Measurements from ENCODE around the gene DOLK. TPM values are rescaled to one million over a fixed set of nuclear protein-coding genes. Genes with fewer than 3 reads are reported as not detected.

Gene DOLK
- total RNA-seq, 4 donors from 2014 or later, result 5.2 to 12.7 (median 10.8) TPM

DNA sequence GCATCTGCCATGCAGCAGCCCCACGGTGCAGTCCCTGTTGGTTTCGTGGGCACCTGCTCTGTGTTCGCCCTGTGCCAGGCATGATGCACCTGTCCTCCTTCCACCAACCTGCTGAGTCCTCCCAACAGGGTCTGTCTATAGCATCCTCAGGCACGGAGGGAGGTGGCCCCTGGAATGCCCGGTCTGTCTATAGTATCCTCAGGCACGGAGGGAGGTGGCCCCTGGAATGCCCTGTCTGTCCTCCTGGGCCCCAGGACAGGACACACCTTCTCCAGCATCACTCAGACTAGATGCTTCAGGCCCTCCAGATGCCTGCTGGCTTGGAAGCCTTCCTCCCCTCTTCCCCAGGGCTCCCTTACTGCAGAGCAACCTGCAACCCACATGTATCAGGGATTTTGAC is 36.5 kb downstream of the DOLK start:
- TF ChIP-seq EP300 (IDR thresholded peaks at IDR 0.05) (no peak), POLR2A (IDR thresholded peaks at IDR 0.05) (no peak), CTCF (IDR thresholded peaks at IDR 0.05) (no peak), POLR2AphosphoS5 (IDR thresholded peaks at IDR 0.05) (no peak)
- WGBS, result 92% methylated on average over 6 of the region's 6 CpGs
- H3K4me1 ChIP-seq, result peaks cover 65% of the 10 kb centered on the region

GRCh38 chr9:128909859-128910258 is 37.5 kb downstream of the DOLK start:
- Histone ChIP-seq H3K36me3 (peaks cover 40% of the 10 kb centered on the region), H3K27ac (peak overlapping the region; percentile 5), H3K4me1 (peaks cover 60% of the 10 kb centered on the region), H3K4me3 (no peak overlapping the region), H3K27me3 (no peaks in the 10 kb centered on the region), H3K9me3 (no peaks in the 10 kb centered on the region)
- WGBS, result 94% methylated on average over 3 of the region's 4 CpGs
- DNase-seq (ENCODE audit: low spot score in 2 of 2), result no peak
- no peak for TF ChIP-seq EP300 (IDR thresholded peaks at IDR 0.05)
- no peak for TF ChIP-seq POLR2AphosphoS5 (IDR thresholded peaks at IDR 0.05)
- TF ChIP-seq POLR2A (IDR thresholded peaks at IDR 0.05), result no peak
- no peak for TF ChIP-seq CTCF (IDR thresholded peaks at IDR 0.05)

More for the DNA sequence above, 36.5 kb downstream of the DOLK start:
- no peaks in the 10 kb centered on the region for H3K27me3 ChIP-seq
- no peak for DNase-seq (ENCODE audit: low spot score in 2 of 2)
- peaks cover 44% of the 10 kb centered on the region for H3K36me3 ChIP-seq
- H3K4me3 ChIP-seq, result no peak overlapping the region
- H3K9me3 ChIP-seq, result no peaks in the 10 kb centered on the region
- peak overlapping the region; percentile 79 for H3K27ac ChIP-seq

DNA sequence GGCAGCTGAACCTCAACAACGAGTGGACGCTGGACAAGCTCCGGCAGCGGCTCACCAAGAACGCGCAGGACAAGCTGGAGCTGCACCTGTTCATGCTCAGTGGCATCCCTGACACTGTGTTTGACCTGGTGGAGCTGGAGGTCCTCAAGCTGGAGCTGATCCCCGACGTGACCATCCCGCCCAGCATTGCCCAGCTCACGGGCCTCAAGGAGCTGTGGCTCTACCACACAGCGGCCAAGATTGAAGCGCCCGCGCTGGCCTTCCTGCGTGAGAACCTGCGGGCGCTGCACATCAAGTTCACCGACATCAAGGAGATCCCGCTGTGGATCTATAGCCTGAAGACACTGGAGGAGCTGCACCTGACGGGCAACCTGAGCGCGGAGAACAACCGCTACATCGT is 39.0 kb downstream of the DOLK start:
- peaks cover 37% of the 10 kb centered on the region for H3K36me3 ChIP-seq
- TF ChIP-seq POLR2A (IDR thresholded peaks at IDR 0.05) (no peak), POLR2AphosphoS5 (IDR thresholded peaks at IDR 0.05) (no peak), CTCF (IDR thresholded peaks at IDR 0.05) (no peak), EP300 (IDR thresholded peaks at IDR 0.05) (no peak)
- WGBS, result 97% methylated on average over 18 of the region's 24 CpGs

DNA sequence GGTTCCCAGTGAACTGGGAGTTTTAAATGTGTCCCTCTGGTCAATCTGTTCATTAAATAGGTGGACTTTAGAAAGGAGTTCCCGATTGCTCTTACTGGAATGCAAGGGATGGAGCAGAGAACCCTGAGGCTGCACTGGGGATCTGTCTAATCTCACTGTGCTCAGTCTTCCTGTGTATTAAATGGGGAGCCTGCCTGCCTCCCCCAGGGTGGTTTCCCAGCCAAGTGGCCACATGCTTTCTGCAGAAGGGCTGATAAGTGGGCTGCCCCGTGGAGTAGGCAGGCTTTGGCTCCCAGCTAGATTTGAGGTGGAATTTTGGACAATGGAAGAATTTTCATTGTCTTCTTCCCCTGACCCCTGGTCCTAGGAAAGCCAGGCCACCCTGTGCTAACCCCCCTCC is 40.7 kb downstream of the DOLK start:
- no peak overlapping the region for H3K4me3 ChIP-seq
- WGBS, result 50% methylated on average over 2 of the region's 2 CpGs
- H3K27me3 ChIP-seq, result no peaks in the 10 kb centered on the region
- peaks cover 58% of the 10 kb centered on the region for H3K4me1 ChIP-seq
- no peak overlapping the region for H3K27ac ChIP-seq
- no peaks in the 10 kb centered on the region for H3K9me3 ChIP-seq
- no peak for DNase-seq (ENCODE audit: low spot score in 2 of 2)
- peaks cover 37% of the 10 kb centered on the region for H3K36me3 ChIP-seq
- TF ChIP-seq POLR2AphosphoS5 (IDR thresholded peaks at IDR 0.05) (no peak), POLR2A (IDR thresholded peaks at IDR 0.05) (no peak), EP300 (IDR thresholded peaks at IDR 0.05) (no peak), CTCF (IDR thresholded peaks at IDR 0.05) (no peak)

More for the DNA sequence above, 39.0 kb downstream of the DOLK start:
- no peak overlapping the region for H3K27ac ChIP-seq
- H3K4me3 ChIP-seq, result no peak overlapping the region
- DNase-seq (ENCODE audit: low spot score in 2 of 2), result peak in 1 of 2 donors; percentile 68
- H3K4me1 ChIP-seq, result peaks cover 58% of the 10 kb centered on the region
- H3K9me3 ChIP-seq, result no peaks in the 10 kb centered on the region
- no peaks in the 10 kb centered on the region for H3K27me3 ChIP-seq

DNA sequence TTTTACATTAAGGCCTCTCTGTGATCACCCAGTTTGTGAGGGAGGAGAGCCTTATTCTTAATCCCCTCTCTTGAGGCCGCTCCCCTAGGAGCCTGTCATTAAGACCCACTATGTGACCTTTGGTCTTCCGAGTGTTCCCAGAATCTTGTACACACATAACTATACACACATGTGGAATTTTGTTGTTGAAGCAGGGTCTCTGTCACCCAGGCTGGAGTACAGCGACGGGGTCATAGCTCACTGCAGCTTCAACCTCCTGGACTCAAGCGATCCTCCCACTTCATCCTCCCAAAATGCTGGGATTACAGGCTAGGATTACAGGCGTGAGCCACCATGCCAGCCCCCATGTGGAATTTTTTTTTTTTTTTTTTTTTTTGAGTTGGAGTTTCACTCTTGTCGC is 41.4 kb downstream of the DOLK start:
- Histone ChIP-seq H3K4me1 (peaks cover 58% of the 10 kb centered on the region), H3K36me3 (peaks cover 37% of the 10 kb centered on the region), H3K9me3 (no peaks in the 10 kb centered on the region), H3K27me3 (no peaks in the 10 kb centered on the region), H3K4me3 (no peak overlapping the region), H3K27ac (no peak overlapping the region)
- DNase-seq (ENCODE audit: low spot score in 2 of 2), result no peak
- TF ChIP-seq EP300 (IDR thresholded peaks at IDR 0.05), result no peak
- 84% methylated on average over 7 of the region's 7 CpGs for WGBS

All from suprapubic skin (tissue), 4 donors.